NCI-H2107 treated with DMSO at 0.1 percent for 48 hours (cell line): Measurements from ENCODE around the gene VPS39.

Experiments used
- DNase-seq: peaks from one replicate; lab custom pipeline; 2025; ENCODE audit not compliant: unreplicated experiment; lab: John Stamatoyannopoulos, UW

The VPS39 gene

DNA sequence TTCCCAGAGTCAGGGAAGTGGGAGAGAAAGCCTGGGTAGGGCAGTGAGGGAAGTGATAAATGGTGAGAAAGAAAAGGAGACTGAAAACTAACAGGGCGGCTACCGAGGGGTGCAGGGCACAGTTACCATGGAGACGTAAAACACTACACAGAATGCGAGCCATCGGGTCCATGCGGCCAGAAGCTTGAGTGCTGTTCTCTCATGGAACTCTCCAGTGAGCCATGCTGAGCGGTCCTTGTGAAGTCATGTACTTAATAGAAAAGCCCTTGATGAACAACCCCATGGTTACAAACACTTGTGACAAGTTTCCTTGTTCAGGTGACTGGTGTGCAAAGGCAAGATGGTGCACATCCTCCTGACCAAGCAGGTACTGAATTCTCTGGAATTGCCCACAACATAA, 48.0 kb downstream of the VPS39 start:
- DNase-seq, result no peak

DNA sequence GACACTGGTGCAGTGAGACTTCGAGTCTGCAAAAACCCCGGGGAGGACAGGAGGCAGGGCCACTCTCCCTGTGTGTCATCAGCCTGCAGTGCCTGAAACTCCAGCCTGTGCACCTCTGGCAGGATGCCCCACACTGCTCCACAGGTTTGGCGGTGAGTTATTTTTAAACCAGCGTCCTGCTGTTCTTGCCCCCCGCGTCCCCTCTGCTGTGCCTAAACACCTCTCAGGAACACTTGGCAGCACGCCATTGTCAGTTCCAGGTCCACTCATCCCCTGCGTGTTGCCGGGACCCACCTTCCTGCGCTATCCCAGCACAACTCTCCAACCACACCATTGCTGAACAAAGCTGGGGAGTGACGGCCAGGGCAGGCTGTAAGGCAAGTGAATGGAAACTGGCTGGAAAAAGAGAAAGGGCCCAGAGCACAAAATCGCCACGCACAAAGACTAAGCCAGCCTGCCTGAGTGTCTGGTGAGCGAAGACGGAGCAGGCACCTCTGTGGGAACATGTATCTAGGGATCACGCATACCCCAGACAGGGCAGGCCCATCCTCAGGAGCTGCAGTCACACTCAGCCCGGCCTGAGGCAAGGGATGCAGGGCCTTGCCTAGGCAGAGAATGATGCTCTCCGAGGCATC, 48.6 kb downstream of the VPS39 start:
- no peak for DNase-seq

DNA sequence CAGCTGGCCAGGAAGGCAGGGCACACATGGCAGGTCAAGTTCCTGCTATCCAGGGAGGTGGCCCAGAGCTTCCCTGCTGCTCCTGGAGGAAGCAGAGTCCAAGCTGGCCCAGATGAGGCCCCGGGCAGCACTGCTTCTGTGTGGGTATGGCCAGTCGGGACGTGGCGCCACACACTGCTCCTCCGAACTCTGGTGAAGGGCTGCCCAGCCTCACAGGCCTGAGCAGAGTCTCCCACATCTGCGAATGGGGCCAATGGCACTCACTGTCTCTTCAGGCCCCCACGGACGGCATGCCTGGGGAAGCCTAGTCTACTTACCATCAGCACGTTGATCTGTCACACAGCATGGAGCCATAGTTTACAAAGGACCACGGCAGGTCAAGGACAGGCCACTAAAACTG, 49.2 kb downstream of the VPS39 start:
- no peak for DNase-seq

DNA sequence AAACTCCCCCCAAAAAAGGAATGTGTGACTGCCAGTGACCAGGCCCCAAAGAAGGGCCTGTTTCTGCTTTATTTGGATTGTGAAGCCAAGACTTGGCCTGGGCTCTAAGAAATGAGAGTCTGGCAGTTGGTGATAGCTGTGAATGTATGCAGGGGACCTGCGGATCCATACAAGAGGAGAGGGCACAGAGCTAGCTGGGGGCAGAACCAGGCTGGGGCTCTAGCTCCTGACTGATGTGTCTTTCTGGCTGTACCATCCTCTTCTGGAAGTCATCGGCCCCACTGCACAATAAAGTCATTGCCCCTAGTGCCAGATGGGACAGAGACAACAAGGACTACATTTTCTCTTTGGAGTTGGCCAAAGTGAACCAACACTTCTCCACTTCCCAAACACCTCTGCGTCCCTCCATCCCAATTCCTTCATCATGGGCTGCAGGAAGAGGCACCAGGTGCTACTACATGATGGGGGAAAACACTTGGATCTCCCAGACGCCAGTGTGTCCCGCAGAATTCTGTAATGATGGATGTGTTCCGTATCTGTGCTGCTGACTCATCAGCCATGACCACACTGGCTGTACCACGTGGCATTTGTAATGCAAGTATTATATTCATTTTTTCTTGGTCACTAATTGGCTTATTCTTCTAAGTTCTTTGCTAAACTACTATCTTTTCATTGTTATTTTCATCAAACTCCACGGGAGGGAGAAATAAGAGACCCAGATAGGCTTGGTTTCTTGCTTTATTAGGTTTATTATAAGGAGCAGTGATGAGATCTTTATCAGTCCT, 49.9 kb downstream of the VPS39 start:
- DNase-seq, result no peak

DNA sequence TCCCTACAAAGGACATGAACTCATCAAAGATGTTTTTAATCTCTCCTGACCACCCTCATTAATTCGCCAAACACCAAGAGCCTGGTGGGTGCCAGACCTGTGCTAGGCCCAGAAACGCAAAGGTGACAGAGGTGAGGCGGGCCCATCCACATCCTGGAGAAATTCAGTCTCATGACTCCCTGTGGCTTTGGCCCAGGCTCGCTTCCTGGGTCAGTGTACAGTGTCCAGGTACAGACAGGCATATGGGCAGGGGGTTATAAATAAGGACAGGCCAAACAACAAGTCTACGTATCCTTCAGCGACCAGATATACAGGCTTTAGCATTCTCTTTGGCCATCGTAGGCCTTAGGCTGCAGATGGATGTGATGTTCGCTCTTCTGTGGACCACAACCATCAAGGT, 50.7 kb downstream of the VPS39 start:
- DNase-seq, result no peak

DNA sequence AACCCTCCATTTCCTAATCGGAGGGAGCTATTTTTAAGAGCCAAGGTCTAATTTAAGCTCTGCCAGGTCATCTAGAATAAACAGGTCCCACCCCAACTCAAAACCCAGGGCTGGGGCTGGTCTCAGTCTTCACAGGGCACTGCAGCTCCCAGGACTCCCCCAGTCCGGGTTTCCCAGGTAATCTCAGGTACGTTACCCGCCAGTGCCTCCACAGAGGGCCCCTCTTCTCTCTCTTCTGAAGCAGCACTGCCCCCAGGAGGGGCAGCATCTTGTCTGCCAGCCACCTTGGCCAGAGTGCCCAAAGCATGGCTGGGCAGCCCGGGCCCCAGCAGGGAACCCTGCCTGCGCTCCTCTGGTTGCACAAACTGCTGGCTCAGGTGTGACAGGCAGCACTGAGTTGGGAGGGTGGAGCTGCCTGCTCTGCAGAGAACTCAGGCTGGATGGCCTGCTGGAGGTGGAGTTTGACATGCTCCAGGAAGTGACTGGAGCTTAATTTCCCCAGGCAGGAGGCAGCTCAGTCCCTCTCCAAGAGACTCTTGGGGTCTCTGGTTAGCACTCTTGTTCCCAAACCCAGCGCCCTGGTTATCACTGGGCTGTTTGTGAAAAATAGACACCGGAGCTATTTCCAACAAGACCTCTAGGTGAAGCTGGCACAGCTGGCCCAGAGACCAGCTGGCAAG, 51.7 kb downstream of the VPS39 start, which contains the start of gene PLA2G4F:
TSS of gene PLA2G4F (minus strand) at position 394 of the 680 bp plus-strand sequence. CDS start at position 307, 87 bp downstream.
- DNase-seq, result no peak

DNA sequence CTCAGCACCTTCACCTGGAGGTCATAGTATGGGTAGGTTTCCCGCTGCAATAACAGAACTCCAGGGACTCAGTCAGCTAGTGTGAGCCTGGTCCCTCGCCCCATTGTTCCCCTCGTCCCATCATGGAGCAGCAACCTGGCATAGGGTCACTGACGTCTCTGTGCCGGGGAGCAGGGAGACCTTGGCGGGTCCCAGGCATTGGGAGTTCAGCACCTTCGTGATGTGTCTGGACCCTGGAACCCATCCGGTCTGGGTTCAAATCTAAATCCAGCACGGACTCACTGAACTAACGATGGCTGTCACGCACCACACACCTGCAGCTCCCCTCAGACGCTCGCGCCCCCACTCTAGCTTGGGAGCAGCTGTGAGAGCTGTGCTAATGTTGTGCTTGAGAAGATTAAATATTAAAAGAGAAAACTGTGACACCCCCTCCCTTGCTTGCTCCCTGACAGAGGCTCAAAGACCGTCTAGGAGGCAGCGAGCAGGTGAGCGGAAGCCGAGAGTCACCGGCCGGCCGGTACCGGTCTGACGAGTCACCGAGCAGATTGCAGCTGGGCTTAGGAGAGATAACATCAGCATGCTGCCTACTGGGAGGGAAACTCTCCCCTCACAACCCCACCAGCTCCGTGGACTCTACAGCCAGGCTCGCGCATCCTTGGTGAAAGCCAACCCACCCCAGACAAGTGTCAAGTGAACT, 52.4 kb downstream of the VPS39 start:
- DNase-seq, result no peak

DNA sequence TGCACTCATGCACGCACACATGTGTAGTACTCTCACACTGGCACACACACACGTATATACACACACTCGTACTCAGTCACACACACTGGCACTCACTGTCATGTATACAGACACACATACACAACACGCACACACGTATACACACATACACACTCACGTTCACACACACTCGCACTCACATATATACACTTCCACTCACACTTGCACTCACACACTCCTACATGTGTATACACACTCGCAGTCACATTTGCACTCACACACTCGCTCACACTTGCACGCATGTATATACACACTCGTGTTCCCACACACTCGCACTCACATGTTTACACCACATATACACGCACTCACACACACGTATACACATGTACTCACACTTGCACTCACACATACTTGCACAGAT, 53.1 kb downstream of the VPS39 start:
- DNase-seq, result no peak

DNA sequence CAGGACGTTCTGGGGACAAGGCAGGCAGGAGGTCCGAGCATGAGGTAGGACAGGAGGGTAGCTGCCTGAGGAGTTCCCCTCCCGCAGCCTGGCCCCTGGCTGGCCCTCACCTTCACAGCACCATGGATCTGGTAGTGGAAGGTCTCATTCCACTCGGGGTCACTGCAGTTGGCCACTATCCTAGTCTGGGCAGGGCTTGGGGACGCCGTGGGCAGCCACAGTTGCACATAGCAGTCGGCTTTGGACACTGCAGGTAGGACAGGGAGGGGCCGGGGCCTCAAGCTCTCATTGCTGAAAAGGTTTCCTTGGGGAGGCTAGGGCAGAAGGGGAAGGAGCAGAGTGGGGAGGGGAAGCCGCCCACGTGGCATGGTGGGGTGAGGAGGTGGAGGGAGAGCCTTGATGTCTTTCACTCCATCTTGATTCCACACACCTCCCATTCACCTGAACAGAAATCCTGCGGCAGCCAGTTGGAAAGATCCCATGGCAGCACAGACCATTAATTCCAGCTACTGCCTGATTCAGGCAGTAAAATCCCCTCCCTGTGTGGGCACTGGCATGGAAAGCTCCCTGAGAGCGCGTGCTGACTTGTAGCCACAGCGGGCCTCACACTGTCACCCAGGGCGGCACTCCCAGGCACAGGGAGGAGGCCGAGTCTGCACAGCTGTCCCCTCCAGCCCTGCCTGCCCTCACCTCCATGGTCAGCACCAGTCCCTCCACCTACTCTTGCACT, 53.7 kb downstream of the VPS39 start:
- no peak for DNase-seq

DNA sequence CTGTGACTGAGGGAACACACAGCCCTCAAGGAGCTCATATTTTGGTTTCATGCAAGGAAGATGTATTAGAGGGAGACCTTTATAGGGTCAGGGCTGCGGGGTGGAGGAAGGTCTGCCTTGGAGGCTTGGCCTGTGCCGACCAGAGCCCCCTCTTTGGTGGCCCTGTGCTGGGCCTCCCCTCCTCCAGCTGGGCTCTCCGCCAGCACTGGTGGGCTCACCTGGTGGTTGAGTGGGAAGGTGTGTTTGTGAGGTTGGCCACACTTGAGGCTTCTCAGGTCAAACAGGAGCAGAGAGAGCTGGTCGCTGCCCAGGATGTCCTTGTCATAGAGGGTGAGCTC, 54.3 kb downstream of the VPS39 start:
- no peak for DNase-seq

DNA sequence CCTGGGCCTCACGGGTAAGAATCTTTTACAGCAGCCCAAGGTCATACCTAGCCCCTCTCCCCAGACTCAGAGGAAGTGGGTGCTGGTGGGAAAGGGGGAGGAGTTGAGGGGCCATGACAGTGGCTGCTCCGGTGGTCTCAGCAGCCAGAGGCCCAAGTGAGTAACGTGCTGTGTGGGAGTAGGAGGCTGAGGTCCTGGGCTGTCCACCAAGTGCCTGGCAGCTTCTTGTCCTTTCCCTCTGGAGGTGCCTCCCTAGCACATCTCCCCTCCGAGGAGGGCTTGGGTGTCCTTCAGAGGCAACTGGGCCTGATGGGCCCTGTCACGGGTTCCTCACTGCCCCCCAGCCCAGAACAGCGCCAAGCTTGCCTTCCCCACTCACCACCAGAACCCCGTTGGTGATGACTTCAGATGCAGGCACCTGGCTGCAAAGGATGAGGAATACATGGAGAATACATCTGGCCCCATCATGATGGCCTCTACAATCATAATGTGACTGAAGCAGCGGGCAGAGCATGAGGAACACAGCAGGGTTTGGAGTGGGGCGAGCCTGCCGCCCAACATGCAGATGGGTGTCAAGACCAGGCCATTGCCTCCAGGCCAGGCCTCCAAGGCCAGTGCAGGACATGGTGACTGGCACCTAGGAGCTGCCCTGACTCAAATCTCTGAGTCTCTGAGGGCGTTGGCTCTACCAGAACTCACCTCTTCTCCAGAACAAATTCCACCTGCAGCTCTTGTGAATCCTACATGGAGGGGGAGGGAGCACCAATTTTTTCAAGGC, 55.0 kb downstream of the VPS39 start:
- DNase-seq, result no peak

DNA sequence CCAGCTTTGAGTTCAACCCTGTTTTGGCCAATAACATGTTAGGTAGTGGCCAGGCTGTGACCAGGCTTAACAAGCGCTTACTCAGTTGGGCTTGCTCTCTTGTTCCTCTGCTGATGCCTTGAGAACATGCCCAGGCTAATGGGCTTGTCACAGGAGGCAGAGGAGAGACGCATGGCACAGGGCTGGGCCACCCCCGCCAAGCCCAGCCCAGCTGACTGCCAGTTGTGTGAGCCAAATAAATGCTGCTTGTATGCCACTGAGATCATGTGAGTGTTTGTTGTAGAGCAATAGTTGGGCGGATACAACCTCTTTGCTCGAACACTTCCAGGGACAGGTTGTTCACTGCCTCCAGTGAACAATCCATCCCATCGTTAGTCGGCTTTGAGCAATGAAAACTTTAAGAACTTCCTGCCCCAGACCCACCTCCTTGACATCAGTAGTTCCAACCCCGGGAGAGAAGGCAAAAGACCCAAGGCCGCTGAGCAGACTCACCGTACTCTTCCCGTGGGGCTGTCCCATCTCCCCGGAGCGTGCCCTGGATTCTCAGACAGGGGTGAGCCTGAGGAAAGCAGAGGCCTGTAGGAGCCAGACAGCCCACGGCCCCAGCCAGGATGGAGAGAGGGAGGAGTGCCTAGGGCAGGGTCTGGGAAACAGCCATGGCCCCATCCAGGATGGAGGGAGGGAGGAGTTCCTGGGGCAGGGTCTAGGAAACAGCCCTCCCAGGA, 55.7 kb downstream of the VPS39 start:
- DNase-seq, result no peak

DNA sequence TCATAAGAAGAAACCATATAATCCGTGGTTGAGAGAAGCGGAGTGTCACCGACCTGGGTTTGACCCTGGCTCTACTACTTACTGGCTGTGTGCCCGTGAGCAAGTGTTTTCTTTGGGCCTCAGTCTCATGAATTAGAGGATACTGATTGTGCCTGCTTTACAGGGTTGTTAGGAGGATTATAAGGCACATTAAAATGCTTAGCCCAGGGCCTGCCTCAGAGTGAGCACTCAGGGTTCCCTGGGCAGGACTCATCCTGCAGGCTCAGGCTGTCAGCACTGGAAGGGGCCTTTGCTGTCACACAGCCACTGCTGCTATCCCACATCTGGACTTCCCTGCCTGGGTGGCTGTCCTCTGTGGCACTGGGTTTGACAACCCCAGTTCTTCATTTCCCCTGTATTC, 56.4 kb downstream of the VPS39 start:
- no peak for DNase-seq

DNA sequence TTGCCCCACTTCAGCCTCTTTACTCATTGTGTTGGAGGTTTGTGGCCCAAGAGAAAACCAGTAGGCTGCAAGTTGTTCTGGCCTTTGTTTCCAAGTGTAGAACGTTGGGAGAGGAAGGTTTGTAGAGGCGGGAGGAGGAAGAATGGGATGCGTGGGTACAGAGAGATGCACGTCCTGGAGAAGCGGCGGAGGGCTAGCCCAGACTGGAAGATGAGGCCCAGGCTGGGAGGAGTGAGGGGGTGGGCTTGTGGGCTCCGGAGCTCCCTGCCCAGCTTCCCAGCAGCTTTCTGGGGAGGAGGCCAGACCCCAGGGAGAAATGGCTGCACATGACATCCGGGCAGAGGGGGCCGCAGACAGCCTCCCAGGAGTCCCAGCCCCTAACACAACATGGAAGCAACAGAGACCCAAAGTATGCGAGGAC, 57.0 kb downstream of the VPS39 start:
- no peak for DNase-seq

DNA sequence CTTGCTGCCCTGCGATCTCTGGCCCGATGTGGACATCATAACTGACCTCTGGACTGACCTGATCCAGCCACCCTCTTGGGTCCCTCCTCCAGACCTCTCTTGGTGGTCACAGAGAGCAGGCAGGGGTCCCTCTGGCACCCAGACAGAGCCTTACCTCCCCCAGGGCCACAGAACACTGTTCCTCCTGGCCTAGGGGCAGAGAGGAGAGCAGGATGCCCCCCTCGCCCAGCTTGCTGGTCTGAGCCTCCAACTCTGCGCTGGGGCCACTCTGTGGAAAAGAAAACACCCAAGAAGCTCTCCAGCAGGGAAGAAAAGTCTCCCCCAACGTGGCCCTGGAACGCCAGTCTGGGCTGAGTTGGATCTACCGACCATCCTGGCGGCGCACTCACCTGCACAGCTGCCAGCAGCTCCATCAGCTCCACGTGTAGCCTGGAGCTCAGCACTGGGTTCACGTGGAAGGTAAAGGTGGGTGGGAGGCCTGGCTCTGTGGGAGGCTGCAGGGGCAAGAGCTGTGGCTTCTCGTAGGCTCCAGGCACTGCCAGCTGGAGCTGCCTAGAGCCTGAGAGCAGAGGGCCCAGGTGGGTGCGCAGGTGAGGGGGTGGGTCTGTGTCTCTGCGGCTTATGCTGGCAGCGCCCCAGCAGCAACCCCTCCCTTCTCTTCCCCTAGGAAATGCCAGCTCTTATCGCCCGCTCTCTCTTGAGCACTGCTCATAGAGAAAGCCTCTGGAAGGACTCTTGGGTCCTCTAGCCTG, 57.7 kb downstream of the VPS39 start:
- no peak for DNase-seq

DNA sequence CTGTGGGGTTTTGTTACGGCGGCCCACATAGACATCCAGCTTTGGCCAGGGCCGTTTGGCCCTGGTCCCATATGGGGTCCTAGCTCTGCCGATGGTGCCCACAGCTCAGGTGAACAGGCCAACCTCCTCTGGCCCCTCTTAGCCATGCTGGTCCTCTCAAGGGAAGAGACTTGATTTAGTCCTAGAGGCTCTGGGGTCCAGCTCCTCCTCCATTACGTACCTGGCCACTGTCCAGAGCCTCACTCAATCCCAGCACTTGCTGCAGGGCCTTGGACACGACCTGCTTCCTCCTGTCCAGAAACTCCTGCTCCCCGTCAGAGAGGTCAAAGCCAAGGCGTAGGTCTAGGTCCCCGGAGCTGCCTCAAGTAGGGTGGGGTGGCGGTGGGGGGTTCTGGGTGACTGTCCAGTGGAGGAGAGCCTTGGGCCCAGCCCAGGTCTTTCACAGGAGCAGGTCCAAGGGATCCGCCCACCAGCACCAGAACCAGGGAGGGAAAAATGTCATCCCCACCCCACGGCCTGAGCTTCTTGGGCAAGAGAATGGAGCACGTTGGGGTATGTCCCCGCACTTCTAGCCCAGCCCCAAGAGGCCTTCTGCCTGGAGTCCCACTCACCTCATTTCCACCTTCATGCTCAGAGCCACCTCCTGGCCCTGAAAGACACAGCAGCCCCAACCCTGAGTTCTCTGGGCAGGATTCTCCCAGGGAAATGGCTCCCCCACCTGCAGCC, 58.4 kb downstream of the VPS39 start:
- no peak for DNase-seq

DNA sequence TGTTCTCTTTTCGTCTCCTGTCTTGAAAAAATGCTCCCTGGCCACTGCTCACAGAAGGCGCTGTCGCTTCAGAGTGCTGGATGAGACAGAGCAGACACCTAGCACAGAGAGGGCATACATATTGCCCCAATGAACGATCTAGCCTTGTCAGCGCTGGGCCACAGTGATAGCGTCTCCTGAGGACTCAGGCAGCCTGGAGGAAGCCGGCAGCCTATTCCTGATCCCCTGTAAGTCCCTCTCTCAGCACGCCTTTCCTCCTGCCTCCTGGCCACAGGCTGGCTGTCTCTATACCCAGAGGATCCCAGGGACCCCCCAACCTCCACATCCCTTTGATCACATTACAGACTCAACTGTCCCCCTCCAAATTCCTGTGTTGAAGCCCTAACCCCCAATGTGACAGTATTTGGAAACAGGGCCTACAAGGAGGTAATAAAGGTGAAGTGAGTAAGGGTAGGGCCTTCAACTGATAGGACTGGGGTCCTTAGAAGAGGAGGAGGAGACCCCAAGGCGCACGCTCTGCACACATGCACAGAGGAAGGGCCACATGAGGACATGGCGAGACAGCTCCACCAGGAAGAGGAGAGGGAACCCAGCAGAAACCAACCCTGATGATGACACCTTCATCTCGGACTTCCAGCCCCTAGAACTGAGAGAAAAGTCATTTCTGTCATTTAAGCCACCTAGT, 59.2 kb downstream of the VPS39 start:
- no peak for DNase-seq

DNA sequence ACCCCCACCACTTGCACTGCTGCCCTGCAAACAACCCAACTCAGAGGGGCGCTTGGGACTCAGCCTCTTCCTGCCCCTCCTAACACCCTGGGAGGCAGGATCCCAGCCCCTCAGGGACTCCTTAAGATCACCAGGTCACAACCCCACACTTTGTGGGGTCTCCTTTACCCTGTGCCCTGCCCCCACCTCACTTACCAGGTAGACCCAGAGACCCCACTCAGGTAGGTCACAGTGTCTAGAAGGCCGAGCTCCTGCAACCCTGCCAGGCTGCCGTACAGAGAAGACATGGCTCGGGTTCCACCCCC, 60.7 kb downstream of the VPS39 start:
- no peak for DNase-seq
